GM10248 (cell line): ENCODE data around the gene DYDC2.

Experiments used
- CTCF ChIA-PET: fragments of 300-600 bp; sonication (Branson Sonifier 250); formaldehyde crosslinking; extraction: SDS; loops from one replicate; lab custom pipeline; 2021; ENCODE audit warnings: antibody characterized with exemption; lab: Yijun Ruan, JAX
- POLR2A ChIA-PET: fragments of 350-650 bp; sonication (Branson Sonifier 250); formaldehyde crosslinking; extraction: SDS; loops from one replicate; lab custom pipeline; 2020; ENCODE audit warnings: antibody characterized with exemption; lab: Yijun Ruan, JAX
- DNase-seq: peaks from one replicate; pipeline ENCODE4 v3.0.0; 2012; ENCODE audit errors: extremely low spot score
- CTCF ChIP-seq: IDR thresholded peaks from 2 replicates; pipeline ENCODE4 v1.5.1; 2012; ENCODE audit warnings: mild to moderate bottlenecking, low read depth; ENCODE audit errors: extremely low read depth, missing control alignments, control extremely low read depth

The DYDC2 gene

GRCh38 chr10:80324891-80325364 lies 31.7 kb upstream of the DYDC2 start:
- no peak for TF ChIP-seq CTCF
- no peak for DNase-seq
- ChIA-PET POLR2A (no interaction called here), CTCF (no interaction called here)

GRCh38 chr10:80333983-80334382 lies 22.6 kb upstream of the DYDC2 start:
- POLR2A ChIA-PET = no interaction called here
- CTCF ChIA-PET = interaction anchor here (1.4 to 1.6 kb wide), 2 partner anchors 8 to 12 kb away, joined by 4 to 6 read pairs; no protein-coding TSS in a partner anchor
- no peak for DNase-seq
- no peak for TF ChIP-seq CTCF

- ChIA-PET POLR2A (no interaction called here), CTCF (interaction anchor here (0.9 kb wide), 1 partner anchor 320 kb away, joined by 3 read pairs; no protein-coding TSS in a partner anchor)
- no peak for TF ChIP-seq CTCF
- no peak for DNase-seq
Observed at GRCh38 chr10:80344276-80344675, 12.3 kb upstream of the DYDC2 start.

- POLR2A ChIA-PET = no interaction called here
- no peak for DNase-seq
- CTCF ChIA-PET = interaction anchor here (0.9 to 2.1 kb wide), 3 partner anchors 17 to 319 kb away, joined by 3 to 7 read pairs (median 4); no protein-coding TSS in a partner anchor
- no peak for TF ChIP-seq CTCF
Observed at GRCh38 chr10:80344912-80345311, 11.7 kb upstream of the DYDC2 start.

- CTCF ChIA-PET = interaction anchor here (0.9 to 1.2 kb wide), 2 partner anchors 9 to 14 kb away, joined by 3 read pairs; no protein-coding TSS in a partner anchor
- DNase-seq = no peak
- POLR2A ChIA-PET = no interaction called here
- TF ChIP-seq CTCF = no peak
Observed at GRCh38 chr10:80350251-80350650, 6.3 kb upstream of the DYDC2 start.

- POLR2A ChIA-PET = no interaction called here
- DNase-seq = no peak
- CTCF ChIA-PET = interaction anchor here (0.9 to 1.2 kb wide), 3 partner anchors 8 to 27 kb away, joined by 3 read pairs; no protein-coding TSS in a partner anchor
- TF ChIP-seq CTCF = no peak
Observed at GRCh38 chr10:80351220-80351619, 5.4 kb upstream of the DYDC2 start.
